ENCODE results near the gene EPB41L2.

DNA sequence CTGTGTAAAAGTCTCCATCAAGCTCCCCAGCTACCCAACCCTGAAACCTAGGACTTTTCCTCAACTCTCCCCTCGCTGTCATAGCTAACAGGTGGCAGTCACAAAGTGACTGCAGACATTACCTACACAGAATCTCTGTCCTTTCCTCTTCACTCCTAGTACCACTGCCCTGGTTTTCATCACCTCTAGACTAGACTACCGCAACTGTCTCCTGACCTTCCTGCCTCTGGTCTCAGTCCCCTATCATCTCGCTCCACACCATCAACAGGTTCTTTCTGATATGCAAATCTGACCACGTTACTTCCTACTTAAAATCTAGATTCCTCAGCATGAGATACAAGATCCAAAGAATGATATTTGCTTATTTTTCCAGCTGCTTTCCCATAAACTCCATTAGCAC, 142.1 kb downstream of the EPB41L2 start:
- TF ChIP-seq POLR2AphosphoS5 (IDR thresholded peaks at IDR 0.05; ENCODE audit: low read depth, low read length): no peak
- TF ChIP-seq, protein P1, sequence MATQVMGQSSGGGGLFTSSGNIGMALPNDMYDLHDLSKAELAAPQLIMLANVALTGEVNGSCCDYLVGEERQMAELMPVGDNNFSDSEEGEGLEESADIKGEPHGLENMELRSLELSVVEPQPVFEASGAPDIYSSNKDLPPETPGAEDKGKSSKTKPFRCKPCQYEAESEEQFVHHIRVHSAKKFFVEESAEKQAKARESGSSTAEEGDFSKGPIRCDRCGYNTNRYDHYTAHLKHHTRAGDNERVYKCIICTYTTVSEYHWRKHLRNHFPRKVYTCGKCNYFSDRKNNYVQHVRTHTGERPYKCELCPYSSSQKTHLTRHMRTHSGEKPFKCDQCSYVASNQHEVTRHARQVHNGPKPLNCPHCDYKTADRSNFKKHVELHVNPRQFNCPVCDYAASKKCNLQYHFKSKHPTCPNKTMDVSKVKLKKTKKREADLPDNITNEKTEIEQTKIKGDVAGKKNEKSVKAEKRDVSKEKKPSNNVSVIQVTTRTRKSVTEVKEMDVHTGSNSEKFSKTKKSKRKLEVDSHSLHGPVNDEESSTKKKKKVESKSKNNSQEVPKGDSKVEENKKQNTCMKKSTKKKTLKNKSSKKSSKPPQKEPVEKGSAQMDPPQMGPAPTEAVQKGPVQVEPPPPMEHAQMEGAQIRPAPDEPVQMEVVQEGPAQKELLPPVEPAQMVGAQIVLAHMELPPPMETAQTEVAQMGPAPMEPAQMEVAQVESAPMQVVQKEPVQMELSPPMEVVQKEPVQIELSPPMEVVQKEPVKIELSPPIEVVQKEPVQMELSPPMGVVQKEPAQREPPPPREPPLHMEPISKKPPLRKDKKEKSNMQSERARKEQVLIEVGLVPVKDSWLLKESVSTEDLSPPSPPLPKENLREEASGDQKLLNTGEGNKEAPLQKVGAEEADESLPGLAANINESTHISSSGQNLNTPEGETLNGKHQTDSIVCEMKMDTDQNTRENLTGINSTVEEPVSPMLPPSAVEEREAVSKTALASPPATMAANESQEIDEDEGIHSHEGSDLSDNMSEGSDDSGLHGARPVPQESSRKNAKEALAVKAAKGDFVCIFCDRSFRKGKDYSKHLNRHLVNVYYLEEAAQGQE (IDR thresholded peaks at IDR 0.05; ENCODE audit: insufficient read depth in 1 of 2, low read depth in 2 of 2, low read length in 2 of 2): no peak
- no peak for TF ChIP-seq TAF1 (IDR thresholded peaks at IDR 0.05; ENCODE audit: borderline replicate concordance, insufficient read depth, low read length)
- no peak for TF ChIP-seq SIN3A (IDR thresholded peaks at IDR 0.05; ENCODE audit: borderline replicate concordance, insufficient read depth, low read length)
